Measurements from ENCODE around the gene POPDC3.
"Not testable (repeated sequence)": the region's sequence is repeated elsewhere in the genome, so short reads cannot be mapped to it uniquely, and the experiment has no call there.

POPDC3 gene

DNA sequence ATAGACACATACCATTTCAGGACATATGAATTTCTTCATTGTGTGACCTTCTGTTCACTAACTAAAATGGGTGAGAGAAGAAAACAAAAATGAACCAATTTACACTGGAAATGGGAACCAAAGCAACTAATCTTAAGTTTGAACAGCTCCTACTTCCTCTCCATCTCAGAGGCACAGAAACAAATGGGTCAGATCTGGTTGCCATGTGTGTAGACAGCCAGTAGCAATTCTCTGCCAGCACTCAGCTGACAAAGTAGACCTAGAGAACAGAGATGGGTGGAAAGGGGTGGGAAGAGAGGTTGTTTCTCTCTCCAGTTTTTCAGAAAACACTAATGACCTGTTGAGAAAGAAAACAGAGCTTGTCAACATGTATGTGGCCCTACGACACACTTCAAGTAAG lies 14.3 kb upstream of the POPDC3 start:
- DNase-seq = no peak

DNA sequence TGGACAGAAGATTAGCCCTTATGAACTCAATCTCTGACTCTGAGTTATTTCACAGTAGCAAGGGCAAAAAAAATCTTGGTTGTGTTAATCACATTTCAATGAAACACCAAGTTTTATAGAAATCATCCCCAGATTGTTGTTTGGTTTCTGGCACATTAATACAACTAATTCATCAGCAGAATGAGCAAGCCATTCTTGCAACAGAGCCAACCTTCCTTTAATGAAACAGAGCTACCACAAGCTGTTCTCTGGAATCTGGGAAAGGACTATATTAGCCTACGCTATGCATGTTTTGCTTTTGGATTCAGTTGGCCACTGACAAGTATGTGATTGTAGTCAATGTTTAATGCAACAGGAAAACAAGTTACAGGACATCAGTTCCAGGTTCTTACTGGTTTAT lies 13.8 kb upstream of the POPDC3 start:
- no peak for DNase-seq

DNA sequence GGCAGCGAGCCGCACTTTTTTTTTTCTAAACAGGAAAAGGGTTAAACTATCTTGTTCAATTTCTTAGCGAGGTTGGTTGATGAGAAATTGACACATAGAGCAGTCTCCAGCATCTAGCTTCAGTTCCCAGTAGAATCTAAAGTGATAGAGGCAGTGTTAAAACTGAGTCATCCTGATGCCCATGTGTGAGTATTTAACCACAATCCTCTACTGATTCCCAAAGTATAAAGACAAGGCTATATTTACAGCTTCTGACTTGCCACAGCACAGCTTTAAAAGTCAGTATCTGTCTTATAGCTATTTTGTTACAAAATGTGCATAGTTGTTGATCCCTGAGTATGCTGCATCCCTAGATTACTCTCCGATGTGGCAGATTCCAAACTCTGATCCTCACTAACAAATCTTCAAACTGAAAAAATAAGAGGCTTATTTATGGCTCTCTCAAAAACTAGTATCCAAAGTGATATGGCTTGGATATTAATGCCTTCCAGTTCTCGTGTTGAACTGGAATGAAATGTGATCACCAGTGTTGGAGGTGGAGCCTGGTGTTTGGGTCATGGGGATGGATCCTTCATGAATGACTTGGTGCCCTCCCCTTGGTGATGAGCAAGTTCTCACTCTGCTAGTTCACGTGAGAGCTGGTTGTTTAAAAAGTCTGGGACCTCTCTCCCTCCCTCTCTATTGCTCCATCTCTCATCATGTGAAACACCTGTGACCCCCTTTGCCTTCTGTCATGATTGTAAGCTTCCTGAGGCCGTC lies 13.1 kb upstream of the POPDC3 start:
- DNase-seq = no peak

DNA sequence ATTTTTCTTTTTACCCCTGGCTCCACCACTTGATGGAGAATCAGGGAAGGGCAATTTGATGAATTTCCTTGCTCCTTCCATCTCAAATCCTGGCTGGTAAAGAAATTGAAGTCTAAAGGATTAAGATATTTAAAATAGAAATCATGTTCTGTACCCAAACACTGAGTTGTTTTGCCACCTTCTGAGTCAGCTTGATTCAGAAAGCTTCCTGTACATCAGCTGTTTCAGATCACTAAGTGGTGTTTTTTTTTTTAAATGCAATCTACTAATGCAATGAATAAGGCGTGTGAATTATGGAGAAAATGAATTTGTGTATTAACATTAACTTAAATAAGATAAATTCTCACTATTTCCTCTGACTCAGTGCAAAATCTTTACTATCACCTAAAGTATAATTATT lies 11.5 kb upstream of the POPDC3 start:
- DNase-seq = no peak

DNA sequence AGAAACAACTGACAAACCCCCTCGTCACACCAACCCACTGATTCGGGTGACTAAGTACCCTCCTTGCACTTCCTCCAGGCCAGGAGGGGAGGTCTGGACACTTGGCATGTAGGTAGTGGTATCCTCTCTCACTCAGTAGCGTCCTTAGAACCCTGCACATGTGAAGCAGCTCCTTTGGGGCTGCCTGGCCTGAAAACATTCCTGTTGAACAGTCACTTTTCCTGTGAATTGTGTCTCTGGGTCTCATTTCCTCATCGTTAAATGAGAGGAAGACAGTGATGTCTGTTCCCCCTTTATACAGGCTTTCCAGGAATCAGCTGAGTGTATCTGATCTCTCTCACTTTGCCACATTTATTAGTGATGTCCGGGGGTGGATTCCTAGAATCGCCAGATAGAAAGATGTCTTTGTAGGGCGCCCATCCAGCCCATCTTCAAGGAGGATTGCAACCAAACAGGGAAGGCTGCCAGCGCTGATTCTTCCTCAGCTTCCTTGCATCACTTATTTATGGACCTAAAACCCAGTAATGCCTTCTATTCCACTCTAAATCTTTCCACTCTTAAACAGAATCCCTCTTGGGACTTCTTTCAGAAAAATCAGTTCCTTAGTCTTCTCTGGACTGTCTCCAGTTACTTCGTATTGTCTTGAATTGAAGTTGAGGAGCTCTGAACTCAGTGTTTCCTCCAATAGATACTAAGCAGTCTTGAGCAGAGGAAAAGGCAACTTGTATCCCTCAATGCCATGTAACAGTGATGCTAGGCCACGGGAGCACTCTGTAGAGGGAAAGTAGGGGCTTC lies 9.4 kb upstream of the POPDC3 start:
- DNase-seq = no peak

DNA sequence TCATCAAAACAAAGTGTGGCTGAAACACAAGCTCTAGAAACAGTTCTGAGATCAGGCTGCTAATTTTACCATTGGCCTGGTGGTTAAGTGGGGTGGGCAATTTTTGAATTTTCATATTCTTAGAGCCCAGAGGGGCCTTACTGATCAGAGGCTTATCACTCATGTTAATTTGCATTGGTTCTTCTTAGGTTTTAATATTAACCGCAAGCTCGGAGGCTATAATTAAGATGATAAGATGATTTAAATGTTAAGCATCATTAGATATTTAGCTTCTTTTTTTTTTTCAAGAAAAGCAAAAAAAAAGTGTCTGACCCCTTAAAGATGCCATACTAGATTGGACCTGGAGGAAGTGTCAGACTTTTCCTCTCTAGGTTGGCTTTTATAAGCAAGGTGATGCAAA lies 8.4 kb upstream of the POPDC3 start:
- DNase-seq = no peak

DNA sequence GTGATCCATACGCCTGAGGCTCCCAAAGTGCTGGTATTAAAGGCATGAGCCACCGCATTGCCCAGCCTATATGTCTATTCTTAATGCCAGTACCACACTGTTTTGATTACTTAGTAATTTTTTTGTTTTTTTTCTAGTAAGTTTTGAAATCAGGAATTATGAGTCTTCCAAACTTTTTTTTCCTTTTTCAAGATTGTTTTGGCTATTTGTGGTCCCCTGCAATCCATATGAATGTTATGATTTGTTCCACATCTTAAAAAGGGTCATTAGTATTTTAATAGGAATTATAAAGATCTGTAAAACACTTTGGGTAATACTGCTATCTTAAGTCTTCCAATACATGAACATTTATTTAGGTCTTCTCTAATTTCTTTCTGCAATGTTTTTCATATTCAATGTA lies 6.8 kb upstream of the POPDC3 start:
- DNase-seq = no peak

DNA sequence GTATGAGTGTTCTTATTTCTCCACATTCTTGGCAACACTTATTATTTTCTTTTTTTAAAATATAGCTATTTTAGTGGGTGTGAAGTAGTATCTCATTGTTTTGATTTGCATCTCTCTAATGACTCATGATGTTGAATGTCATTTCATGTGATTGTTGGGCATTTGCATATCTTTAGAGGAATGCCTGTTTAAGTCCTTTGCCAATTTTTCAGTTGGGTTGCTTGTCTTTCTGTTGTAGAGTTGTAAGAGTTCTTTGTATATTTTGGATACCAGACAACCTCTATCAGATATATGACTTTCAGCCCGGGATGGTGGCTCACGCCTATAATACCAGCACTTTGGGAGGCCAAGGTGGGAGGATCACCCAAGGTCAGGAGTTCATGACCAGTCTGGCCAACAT lies 5.1 kb upstream of the POPDC3 start:
- DNase-seq = no peak

DNA sequence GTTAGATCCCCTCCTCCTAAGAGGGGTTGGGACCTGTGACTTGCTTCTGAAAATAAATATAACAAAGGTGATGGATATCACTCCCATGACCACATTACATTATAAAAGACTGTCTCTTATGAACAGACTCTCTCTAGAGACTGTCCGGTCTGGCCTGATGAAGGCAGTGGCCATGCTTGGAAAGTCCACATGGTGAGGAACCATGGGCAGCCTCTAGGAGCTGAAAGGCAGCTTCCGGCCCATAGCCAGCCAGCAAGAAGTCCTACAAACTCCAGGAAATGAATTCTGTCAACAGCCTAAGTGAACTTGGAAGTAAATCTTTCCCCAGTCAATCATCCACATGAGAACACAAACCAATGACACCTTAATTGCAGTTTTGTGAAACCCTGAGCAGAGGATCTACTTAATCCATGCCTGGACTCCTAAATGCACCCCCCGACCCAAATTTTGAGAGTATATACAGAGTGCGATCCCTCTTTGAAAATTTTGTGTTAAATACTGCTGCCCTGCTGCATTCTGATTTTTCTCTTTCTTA lies 2.2 kb upstream of the POPDC3 start:
- no peak for DNase-seq

DNA sequence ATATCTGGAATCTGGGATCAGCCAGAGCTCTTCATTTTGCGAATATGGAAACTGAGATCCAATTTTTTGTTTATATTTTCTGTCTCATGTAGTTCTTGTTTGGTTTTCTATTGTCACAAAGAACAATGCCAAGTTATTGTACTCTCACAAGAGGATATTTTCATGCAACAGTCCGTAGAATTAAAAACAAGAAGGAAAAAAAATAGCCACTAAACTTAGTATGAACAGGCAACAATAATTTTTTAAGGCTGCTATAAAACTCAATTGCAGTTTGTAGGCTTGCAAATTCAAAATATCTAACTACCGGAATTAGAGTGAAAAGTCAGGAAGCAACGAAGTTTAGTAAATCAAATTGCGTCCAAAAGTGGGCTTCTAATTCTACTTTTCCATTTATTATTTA lies 1.2 kb downstream of the POPDC3 start:
- no peak for DNase-seq

DNA sequence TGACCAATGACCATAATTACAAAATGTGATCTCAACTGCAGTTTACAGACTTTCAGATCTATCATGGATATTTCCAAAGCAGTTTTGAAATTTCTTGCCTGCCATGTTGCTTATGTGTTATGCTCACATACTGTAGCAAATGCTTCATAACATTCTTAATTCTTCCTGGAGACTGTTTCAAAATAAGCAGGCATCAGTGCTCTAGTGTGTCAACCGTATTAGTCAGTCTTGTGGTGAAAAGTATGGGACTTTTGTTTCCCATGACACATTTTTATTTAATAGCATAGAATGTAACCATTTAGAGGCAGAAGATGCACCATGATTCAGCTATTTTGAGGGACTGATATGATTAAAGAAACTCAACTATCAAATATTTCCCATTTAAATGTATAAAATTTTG lies 1.7 kb downstream of the POPDC3 start:
- DNase-seq = no peak

DNA sequence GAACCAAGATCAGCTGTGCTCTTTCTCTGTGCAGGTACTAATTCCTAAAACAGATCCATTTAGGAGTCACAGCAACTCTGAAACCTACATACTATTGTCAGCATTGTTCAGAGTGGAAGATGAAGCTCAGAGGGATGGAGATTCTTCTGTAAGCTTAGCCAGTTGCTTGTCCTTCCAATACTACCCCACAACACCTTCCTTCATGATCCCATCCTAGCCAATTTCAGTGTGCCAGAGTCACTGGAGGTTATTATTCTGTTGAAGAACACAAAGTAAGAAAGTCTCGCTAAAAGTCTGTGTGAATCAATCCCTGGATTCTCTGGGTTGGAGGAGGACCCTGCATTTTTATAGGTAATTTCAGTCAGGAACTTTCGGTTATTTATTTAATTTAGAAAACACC lies 2.3 kb downstream of the POPDC3 start:
- DNase-seq = no peak

DNA sequence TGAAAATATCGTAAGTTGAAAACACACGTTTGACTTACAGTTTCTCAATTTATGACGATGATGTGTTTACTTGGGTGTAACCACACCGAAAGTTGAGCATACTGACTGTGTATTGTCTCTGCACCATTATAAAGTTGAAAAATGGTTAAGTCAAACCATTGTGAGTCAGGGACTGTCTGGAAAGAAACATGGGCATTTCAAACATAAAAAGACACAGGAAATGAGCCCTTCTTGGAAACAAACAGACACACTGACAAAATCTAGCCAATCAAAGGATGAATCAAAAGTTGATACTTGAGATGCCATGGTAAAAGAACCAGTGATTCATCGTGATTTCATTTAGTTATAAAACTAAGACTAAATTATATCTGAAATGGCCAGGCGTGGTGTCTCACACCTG lies 5.3 kb downstream of the POPDC3 start:
- DNase-seq = no peak

DNA sequence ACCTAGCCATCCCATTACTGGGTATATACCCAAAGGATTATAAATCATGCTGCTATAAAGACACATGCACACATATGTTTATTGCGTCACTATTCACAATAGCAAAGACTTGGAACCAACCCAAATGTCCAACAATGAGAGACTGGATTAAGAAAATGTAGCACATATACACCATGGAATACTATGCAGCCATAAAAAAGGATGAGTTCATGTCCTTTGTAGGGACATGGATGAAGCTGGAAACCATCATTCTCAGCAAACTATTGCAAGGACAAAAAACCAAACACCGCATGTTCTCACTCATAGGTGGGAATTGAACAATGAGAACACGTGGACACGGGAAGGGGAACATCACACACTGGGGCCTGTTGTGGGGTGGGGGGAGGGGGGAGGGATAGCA lies 7.3 kb downstream of the POPDC3 start:
- DNase-seq = not testable (repeated sequence)

DNA sequence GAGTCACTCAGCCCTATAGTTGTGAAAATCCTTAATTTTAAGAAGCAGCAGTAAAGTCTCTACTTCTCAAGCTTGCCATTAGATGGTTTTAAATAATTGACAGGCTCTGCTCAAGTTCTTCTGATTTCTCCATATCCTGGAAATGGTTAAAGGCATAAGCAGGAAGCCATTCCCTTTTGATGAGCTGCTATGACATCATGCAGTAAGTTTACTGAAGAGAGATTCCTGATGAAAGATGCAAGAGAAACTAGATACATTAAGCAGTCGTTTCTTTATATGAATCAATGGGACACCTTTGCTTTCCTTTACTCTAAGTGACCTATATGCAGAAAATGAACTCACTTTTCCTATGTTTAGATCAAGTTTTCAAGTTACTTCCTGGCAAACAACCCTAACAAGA lies 9.8 kb downstream of the POPDC3 start:
- no peak for DNase-seq

DNA sequence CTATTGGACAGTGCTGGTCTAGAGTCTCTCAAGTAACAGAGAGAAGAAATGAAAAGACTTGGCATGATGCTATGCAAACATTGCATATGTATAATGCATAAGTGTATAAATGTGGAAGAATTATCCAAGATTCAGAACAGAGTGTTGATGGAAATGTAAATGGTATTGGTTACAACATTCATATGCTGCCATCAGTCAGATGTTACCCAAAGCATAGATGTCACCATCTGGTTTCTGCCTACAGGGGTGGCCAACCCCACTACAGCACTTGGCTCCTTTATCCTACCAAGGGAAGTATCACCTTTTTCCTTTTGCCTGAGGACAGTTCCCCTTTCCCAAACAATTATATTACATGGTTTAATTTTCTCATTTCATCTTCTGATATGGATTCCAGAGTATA lies 11.9 kb downstream of the POPDC3 start:
- DNase-seq = no peak

DNA sequence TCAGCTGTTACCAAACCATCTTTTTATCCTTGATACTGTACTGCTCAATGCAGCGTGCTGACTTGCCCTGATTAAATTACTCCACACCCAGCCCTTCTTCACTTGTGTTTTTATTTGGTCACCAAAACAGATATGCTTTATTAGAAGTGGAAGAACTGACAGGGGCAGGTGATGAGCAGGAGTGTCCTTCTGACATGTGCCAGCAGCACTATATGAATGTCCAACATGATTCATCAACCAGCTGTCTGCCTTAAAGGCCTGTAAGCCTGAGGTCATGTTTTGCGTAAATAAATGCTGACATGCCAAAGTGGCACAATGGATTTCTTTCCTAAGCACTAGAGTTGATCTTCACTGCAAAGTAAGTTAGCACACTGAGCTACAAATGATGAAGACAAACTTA lies 15.4 kb downstream of the POPDC3 start:
- peak; percentile 35 for DNase-seq

DNA sequence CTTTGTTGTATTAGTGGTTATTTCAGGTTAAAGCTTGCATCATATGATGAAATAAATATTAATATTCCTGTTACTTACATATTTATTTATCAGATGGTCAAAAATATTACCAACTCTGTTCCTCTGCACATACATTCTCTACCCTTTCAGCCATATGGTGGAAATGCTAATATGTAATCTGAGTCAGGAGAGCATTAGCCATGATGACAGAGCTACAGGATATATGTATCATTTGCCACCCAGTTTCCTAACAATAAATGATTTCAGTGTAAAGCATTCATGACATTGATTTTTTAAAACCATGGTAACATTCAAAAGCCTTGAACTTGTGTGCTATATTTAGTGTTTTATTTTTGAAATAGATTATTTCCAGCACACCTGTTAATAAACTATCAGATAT lies 16.6 kb downstream of the POPDC3 start:
- DNase-seq = no peak

DNA sequence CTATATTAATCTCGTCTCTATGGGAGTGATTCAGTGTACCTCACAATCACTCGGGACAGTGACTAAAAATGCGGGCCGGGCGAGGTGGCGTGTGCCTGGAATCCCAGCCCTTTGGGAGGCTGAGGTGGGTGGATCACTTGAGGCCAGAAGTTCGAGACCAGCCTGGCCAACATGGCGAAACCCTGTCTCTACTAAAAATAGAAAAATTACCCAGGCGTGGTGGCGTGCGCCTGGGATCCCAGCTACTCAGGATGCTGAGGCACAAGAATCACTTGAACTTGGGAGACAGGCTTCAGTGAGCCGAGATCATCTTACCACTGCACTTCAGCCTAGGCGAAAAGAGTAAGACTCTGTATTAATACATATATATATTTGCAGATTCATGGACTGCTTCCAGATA lies 17.4 kb downstream of the POPDC3 start:
- no peak for DNase-seq

DNA sequence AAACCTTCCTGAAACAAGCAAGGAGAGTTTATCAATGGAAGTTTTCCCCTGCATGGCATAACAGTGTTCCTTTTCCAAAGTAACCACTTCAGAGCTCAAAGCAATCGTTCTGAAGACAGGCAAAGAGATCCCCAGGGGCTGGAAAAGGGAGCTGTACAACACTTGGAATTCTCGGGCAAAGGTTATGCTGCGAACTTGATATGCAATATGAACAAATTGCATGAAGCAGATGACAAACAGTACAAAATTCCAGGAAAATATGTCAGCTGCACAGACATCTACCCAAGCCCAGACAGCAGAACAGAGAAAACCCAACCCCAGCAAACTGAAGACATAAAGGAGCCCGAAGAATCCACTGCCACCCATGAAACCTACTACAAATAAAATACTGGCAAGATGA lies 18.4 kb downstream of the POPDC3 start:
- no peak for DNase-seq

DNA sequence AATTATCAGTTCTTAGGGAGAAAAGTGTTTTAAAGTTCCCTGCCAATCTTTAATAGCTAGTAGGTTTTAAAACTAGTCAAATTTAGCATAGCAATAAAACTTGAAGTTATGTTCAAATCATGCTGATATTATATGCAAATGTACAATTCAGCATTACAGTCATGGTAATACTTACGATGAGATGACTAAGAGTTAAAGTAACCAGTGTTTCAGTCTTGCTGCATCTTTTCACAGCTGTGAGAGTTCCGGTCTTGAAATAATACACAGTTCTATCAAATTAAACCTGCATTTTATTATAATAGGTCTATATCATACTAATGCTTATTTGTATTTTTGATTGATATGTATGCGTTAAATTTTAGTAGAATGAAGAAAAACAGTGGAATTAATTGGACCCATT lies 26.1 kb downstream of the POPDC3 start:
- DNase-seq = no peak

DNA sequence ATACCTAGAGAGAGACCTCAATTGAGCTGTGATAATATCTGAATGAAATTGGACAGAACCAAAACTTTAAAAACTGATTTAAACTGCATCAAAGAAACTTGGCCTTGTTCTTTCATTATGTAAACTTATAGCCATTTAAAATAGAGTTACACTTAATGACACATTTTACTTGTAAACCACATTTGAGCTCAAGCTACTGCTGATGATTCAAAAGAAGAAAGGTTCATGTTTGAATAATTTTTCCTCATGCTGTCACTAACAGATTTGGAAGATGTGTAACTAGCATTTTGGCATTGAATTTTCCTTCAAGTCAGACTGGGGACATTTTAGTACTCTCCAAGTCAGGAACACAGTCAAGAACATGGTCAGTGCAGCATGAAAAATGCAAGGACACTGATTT lies 26.9 kb downstream of the POPDC3 start:
- no peak for DNase-seq

DNA sequence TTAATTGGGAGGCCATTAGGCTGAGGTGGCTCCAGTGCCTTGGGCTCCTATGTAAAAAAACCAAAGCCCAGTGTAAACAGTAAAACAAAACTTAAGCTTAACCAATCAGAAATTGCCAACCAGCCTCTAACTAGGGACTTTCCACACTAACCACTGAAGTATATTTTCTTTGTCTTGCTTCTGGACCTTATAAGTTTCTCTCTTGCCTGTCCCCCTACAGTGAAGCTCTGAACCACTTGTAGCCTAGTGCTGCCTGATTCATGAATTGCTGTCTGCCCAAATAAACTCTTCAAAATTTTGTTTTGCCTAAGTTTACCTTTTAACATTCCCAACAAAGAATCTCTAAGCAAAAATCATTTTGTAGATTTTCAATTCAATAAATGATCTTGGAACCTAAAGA lies 28.2 kb downstream of the POPDC3 start:
- no peak for DNase-seq

DNA sequence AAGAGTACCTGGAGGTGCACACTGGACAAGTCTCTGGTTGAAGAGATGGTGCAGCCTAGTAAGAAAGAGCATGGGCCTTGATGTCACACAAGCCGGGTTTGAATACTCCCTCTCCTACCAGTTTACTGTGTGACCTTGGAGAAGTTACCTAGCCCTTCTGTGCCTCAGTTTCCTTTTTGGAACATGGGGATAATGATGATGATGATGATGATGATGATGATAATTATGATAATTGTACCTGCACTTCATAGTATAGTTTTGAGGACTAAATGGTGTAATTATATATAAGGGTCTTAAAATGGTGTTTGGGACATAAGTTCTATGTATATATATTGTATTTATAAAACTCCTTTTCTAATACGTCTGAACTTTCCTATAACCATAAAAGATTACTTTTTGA lies 41.7 kb downstream of the POPDC3 start:
- DNase-seq = no peak

DNA sequence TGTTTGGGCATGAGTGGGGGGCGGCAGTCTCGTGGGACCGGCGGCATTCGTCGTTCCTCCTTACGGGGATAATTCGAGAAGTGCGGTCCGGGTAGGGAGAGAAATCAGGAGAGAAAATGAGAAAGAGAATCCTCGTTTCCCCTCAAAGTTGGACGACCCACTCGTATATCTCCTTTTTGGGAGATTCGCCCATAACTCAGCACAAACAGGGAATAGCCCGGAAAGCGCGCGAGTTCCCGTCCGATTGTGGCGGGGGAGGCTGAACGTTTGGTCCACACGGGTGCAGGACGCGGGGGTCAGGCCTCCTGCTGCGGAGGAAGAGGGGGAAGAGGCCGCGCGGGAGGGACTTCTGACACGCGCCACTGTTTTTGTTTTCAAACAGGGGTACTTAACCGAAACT lies 42.4 kb downstream of the POPDC3 start:
- no peak for DNase-seq
